SW 1271 (cell line): Measurements from ENCODE around the gene ARHGAP32.
A peak's percentile ranks its signal among the peaks of the same experiment; 100 is the strongest.
"Not testable (repeated sequence)": the region's sequence is repeated elsewhere in the genome, so short reads cannot be mapped to it uniquely, and the experiment has no call there.

ENCODE experiments used
- DNase-seq, 2 experiments: peaks; one replicate each; lab custom pipeline; 2025; lab: John Stamatoyannopoulos, UW

The ARHGAP32 gene

DNA sequence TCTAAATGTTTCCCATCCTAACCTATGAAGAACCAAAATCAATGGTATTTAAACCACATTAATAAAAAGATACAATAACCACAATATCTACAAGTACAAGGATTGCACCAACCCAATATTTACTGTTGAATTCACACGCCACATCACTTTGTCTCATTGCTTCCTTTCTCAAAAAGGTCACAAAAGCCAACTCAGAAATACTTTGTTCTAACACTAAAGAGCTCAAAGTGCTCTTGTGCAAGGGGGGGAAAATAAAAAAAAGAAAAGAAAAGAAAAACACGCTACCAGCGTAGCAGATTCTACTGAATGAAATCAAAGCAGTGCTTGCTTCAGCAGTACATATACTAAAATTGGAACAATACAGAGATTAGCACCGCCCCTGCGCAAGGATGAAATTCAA lies 10.5 kb upstream of the ARHGAP32 start:
- no peak for DNase-seq

DNA sequence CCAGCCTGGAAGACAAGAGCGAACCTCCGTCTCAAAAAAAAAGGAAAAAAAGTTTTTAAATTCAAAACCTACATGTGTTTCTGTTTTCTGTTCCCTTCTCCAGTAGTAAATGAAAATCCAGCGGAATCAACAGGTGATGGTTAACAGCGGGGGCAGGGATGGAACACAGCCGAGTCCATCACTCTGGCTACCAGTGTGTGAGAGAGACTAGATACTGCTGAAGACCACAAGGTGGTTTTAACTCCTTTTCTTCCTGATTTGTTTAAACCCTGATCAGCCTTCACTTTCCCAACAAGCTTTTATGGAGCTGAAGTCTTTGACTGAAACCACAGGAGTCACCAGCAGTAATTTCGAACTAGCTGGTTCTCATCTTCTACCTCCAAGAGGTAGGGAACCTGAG lies 3.6 kb upstream of the ARHGAP32 start:
- DNase-seq: no peak

DNA sequence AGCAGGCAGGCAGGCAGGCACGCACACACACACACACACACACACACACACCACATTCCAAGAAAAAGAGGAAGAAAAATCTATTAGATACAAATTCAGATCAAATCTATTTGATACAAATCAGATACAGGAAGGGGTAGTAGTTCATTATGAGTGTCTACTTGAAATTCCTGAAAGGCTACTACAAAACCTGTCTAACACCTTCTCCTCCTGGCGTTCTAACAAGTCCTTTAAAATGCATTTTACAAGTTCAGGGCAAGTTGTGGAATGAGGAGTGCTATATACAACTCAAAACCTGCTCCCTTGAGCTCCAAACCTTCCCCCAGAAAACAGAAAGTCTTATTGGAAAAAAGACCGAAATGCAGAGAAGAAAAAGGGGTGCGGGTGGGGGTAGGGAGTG lies 476 bp downstream of the ARHGAP32 start:
- no peak for DNase-seq

DNA sequence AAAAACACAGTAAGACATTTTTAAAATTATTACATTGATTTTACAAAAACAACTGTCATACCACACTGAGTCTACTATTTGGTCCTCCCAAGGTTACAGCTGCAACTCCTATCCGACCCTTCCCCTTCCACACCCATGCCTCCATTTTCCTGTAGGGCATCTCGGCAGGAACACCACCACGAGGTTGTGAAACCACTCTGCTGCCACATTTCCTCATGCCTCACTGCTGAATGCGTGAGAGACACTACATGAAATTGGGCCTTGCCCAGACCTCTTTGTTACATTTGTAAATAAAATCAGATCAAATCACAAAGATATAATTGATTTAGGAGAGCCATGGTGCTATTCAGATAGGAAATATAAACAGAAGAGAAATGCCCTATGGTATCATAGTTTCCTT lies 2.0 kb downstream of the ARHGAP32 start:
- DNase-seq: no peak

DNA sequence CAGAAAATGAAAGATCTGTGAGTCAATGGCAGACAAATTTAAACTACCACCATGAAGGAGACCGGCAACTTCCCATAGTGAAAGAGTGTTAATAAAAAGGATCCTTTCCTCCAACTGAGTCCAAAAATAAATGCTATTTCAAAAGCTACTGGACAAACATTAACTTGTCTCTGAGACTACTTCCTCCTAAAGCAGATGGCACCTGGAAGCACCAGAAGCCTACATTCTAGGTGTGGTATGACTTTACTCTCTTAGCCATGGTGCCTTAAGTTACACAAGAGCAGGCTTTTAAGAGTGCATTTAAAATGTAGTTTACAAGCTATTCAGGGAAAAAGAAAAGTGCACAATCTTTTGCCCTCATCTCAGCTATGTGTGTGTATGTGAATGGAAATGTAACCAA lies 2.5 kb downstream of the ARHGAP32 start:
- no peak for DNase-seq

DNA sequence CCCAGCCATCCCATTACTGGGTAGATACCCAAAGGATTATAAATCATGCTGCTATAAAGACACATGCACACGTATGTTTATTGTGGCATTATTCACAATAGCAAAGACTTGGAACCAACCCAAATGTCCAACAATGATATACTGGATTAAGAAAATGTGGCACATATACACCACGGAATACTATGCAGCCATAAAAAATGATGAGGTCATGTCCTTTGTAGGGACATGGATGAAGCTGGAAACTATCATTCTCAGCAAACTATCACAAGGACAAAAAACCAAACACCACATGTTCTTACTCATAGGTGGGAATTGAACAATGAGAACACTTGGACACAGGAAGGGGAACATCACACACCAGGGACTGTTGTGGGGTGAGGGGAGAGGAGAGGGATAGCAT lies 7.0 kb downstream of the ARHGAP32 start:
- not testable (repeated sequence) for DNase-seq

DNA sequence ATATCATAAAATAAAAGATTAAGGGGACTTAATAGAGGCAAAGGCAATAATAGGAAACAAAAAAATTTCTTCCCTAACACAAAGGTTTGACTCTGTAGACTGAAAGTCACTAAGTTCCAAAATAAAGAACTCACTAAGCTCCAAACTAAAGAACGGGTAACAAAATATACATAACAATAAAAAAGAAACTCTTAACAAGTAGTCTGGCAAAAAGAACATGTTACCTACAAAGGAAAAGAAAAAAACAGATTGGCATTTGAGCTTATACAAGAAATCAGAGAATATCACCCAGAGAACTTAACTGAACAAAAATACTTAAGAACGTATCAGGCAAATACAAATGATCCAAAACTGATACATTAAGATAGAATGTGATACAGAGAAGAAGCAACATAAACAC lies 7.5 kb downstream of the ARHGAP32 start:
- no peak for DNase-seq

DNA sequence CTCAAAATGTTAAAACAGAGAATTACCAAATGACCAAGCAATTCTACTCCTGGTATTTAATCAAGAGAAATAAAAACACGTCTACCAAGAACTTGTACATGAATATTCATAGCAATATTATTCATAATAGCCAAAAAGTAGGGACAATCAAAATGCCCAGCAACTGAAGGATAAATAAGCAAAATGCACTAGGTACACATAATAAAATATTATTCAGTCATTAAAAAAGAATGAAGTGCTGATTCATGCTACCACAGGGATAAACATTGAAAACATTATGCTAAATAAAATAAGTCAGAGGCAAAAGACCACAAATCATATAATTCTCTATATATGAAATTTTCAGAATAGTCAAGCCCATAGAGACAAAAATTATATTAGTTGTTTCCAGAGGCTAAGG lies 24.8 kb downstream of the ARHGAP32 start:
- DNase-seq: no peak

DNA sequence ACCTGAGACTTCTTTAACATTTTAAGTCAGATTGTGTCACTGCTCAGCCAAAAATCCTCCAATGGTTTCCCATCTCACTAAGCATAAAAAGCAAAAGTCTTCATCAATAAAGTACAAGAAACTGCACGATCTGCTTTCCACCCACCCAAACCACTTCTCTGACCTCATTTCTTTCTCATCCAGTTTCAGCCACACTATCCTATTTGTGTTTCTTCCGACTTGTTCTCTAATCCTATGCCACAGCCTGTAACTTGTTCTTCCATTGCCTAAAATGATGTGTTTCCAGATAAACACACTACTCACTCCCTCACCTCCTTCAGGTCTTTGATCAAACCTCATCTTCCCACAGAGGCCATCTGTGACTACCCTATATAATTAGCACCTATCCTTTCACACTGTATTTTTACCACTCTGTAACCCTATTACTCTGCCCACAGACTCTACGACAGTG lies 28.4 kb downstream of the ARHGAP32 start:
- DNase-seq: no peak

DNA sequence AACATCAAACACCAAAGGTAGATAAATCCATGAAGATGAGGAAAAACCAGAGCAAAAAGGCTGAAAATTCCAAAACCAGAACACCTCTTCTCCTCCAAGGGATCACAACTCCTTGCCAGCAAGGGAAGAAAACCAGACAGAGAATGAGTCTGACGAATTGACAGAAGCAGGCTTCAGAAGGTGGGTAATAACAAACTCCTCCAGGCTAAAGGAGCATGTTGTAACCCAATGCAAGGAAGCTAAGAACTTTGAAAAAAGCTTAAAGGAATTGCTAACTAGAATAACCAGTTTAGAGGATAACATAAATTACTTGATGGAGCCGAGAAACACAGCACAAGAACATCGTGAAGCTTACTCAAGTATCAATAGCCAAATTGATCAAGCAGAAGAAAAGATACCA lies 35.0 kb downstream of the ARHGAP32 start:
- DNase-seq: not testable (repeated sequence)

DNA sequence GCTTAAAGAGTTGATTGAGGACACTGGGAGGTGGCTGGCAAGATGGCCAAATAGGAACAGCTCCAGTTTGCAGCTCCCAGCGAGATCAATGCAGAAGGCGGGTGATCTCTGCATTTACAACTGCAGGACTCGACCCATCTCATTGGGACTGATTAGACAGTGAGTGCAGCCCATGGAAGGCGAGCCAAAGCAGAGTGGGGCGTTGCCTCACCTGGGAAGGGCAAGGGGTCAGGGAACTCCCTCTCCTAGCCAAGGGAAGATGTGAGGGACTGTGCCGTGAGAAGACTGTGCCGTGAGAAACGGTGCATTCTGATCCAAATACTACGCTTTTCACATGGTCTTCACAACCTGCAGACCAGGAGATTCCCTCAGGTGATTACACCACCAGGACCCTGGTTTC lies 36.4 kb downstream of the ARHGAP32 start:
- no peak for DNase-seq

DNA sequence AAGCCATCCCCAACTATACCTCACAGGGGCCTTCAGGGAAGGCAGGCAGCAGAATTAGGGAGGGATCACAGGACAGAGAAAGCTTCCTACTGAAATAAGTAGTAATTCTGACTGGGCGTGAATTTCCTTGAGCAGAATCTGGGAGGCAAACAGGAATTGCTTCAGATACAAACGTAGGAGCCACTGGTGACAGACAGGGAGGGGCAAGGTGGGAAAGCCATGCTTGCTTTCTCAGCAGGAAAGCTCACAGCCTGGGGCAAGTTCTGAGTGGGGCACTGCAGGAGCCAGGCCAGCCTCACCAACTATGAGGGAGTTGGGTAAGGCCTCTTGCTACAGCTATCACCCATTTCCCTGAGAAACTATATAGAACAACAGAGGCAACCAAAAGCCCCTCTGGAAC lies 43.6 kb downstream of the ARHGAP32 start:
- DNase-seq: no peak

DNA sequence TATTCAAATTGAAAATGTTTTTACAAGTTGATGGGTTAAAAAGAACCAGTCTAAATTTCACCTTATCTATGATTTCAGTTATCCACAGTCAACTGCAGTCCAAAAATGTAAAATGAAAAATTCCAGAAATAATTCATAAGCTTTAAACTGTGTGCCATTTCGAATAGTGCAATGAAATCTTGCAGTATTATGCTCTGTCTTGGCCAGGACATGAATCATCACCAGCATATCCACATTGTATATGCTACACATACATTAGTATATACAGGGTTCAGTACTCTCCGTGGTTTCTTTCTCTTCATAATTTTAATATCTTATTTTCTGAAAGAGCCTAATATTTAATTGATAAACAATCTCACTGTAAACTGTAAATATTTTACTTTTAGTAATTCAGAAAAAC lies 45.9 kb downstream of the ARHGAP32 start:
- no peak for DNase-seq

DNA sequence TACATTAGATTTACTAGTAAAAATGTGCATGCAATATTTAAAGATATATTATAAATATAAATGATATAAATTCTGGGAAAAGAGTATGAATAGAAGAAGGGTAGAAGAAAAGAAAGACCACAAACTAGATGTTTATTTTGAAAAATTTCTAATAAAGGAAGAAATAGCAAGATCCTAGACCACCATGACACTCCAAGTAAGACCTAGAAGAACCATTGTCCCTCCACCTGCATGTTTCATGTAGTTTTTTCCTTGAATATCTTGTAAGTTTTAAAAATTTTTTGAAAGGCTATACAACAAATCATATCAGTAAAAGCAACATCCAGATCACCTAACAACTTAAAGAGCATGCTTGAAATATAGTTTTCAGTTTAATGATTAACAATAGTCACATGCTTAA lies 46.8 kb downstream of the ARHGAP32 start:
- no peak for DNase-seq

DNA sequence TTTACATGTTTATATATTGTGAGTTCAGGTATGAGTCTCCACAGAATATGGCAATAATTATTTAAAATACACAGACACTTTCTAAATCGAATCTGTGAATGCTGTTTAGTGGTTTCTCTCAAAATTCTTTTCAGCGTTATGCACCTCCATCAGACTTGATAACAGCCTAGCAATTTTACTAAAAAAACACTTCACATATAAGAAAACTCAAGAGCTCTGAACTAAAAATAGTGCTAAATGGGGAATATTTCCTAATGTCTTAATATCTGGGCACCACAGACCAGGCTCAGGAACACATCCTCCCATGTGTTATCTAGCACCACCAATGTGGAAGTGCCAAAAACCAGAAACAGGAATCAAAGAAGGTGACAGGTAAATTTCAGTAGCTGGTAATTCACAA lies 47.9 kb downstream of the ARHGAP32 start:
- no peak for DNase-seq

DNA sequence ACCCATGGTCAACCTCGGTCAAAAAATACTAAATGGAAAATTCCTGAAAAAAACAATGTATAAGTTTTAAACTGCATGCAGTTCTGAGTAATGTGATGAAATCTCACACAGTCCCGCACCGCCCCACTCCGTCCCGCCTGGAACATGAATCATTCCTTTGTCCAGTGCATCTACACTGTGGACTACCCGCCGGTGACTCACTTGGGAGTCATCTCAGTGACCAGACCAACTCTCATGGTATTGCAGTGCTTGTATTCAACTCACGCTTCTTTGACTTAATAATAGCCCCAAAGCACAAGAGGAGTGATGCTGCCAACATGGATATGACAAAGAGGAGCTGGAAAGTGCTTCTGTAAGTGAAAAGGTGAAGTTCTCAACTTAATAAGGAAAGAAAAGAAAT lies 48.8 kb downstream of the ARHGAP32 start:
- DNase-seq: peak; percentile 94 to 96

DNA sequence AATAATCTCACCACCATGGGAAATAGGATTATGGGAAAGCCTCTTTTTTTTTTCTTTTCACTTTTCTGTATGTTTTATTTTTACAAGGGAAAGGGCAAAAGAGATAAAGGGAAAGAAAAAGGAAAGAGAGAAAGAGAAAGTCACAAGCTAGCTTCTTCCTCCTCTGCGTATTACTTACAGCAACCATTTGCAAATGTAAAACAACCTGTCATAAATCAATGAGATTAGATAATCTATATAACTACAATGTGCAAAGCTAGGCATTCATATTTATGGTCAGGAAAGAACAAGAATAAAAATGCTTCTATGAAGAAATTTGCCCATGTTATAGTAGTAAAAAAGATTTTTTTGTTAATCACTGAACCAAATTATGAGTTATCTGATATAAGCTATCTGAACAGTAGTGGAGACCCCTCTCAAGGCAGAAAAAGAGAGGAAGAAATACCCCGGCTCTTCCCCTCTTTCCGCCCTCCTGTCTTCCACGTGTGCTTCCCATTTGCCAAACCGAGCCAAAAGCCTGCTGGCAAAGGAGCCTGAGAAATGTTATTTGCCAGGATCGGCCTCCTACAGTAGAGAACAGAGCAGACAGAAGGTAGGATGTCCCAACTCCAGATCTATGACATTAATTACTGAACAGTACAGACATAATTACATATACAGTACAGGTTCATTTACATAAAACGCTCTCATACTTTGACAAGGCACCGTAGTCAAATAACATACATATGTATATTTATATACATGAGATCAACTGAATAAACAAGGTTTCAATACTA lies 50.2 kb downstream of the ARHGAP32 start:
- DNase-seq: no peak

DNA sequence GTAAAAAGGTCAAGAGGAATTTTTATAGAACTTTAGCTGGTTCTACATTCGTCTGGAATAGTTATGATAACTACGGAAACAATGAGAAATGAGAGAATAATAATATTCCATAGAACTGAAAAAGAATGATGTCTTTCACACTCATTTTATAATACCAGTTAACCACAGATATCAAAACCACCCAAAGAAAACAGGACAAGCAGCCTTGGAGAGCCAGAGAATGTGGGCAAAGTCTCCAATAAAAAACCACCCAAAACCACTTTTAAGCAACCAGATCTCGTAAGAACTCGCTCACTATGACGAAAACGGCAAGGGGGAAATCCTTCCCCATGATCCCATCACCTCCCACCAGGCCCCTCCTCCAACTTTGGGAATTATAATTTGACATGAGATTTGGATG lies 60.8 kb downstream of the ARHGAP32 start:
- no peak for DNase-seq

DNA sequence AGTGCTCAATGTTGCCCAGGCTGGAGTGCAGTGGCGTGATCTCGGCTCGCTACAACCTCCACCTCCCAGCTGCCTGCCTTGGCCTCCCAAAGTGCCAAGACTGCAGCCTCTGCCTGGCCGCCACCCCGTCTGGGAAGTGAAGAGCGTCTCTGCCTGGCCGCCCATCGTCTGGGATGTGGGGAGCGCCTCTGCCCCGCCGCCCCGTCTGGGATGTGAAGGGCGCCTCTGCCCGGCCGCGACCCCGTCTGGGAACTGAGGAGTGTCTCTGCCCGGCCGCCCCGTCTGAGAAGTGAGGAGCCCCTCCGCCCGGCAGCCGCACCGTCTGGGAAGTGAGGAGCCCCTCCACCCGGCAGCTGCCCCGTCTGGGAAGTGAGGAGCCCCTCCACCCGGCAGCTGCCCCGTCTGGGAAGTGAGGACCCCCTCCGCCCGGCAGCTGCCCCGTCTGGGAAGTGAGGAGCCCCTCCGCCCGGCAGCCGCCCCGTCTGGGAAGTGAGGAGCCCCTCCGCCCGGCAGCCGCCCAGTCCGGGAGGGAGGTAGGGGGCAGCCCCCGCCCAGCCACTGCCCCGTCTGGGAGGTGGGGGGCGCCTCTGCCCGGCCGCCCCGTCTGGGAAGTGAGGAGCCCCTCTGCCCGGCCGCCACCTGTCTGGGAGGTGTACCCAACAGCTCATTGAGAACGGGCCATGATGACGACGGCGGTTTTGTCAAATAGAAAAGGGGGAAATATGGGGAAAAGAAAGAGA lies 63.1 kb downstream of the ARHGAP32 start:
- not testable (repeated sequence) for DNase-seq

DNA sequence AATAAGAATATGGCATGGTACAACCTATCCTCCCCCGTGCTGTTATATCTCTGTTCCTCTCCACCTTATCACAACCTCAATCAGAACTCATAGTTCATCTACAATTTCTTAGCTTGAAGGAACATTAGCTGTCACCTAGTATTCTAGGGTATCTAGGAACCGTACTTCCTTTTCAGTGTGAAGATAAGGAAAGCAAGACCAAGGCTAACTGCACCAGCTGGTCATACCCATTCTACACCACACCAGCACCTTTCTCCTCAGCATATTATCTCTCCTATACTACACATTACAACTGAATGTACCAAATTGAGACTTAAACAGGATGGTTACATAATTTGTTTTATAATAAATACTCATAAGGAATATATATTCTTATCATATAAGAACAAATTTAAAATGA lies 73.1 kb downstream of the ARHGAP32 start:
- no peak for DNase-seq

DNA sequence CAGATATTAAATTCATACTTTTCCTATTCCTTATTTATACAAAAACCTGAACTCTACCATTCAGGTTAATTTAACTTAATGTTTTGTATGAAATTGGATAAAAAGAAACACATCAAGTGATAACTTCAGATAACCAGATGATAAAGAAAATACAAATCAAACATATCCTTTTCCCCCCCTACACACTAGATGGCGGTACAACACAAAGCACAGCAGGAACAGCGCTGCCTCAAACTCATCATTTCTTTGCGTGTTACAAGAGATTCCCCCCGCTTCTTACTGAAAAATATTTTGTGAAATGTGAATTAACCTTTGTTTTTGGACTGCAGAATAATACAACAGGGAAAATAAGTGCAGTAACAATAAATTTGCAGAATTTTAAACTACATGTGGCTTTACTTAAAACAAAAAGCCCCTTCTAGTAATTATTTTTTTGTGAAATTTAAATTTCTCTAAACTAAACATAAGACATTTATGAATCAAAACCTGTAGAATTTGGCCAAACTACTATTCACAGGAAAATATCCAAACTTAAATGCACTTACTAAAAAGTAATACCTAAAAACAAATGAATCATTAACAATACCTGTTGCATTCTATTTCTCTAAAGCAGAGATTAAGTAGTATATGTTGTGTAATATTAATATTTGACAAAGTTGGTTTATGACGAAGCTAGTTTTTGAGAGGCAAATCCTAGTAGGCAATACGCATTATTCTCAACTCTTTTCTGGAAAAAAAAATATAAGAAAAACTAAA lies 74.4 kb downstream of the ARHGAP32 start:
- peak; percentile 1 to 62 for DNase-seq

DNA sequence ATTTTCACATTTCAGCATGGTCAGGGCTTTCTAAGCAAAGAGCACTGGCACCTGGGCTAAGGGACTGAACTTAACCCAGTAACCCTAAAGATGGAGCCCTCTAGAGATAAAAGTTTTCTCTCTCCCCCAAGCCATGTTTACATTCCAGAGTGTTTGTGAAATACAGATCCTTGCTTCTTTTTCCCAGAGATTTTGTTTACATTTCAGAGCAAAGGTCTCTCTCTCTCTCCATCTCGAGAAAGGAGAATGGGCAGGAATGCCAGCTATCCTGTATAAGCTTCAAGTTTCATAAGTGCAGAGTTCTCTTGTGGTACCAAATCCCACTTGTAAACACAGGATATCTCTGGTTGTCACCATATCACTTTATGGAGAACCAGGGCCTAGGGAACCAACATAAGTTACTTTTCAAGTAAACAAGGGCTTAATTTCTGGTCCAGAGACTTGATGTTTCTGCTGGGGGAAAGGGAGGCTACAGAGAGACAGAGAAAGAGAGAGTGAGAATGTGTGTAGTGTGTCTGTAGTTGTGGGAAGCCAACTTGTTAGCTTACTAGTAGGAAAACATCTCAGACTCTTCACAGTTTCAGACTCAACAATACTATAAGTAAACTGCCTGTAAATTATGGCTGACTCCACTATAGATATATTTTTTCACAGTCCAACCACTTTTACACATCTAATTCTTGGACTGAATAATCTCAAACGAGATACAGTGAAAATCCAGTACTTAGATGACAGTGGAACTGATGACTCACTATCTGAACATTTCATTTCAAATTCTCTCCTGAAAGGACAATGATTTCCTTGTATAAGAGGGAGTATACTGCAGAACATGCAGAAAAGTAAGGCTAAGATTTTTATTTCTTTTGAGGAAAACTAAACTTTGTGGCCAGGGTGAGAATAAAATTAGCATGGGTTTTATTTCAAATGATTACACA lies 76.2 kb downstream of the ARHGAP32 start:
- DNase-seq: peak in 1 of 2 experiments; percentile 33
